ENCODE measurements around the gene CAMK2N1.

- TF ChIP-seq MAF1 (CRISPR knock-in tag; IDR thresholded peaks at IDR 0.05; ENCODE audit: borderline replicate concordance) (no peak), ZFP36 (IDR thresholded peaks at IDR 0.05; ENCODE audit: borderline replicate concordance, low read depth, low read length, partially characterized antibody) (no peak), RAD21 (CRISPR knock-in tag; IDR thresholded peaks at IDR 0.05) (no peak), CHD4 (IDR thresholded peaks at IDR 0.05; ENCODE audit: borderline replicate concordance, low read length) (no peak), ZNF782 (CRISPR knock-in tag; IDR thresholded peaks at IDR 0.05; ENCODE audit: borderline replicate concordance) (no peak), KDM1A (CRISPR knock-in tag; IDR thresholded peaks at IDR 0.05) (no peak), REST (IDR thresholded peaks at IDR 0.05; ENCODE audit: borderline replicate concordance in 1 of 2, low read depth in 1 of 2, low read length in 2 of 2) (no peak), DZIP1 (CRISPR knock-in tag; IDR thresholded peaks at IDR 0.05) (no peak), KLF16 (CRISPR knock-in tag; IDR thresholded peaks at IDR 0.05) (no peak), HMG20A (CRISPR knock-in tag; IDR thresholded peaks at IDR 0.05; ENCODE audit: borderline replicate concordance) (no peak), ZNF577 (CRISPR knock-in tag; IDR thresholded peaks at IDR 0.05; ENCODE audit: borderline replicate concordance, low read depth) (no peak), MXI1 (IDR thresholded peaks at IDR 0.05; ENCODE audit: borderline replicate concordance, low read depth, low read length) (no peak; the same call in 2 of the 3 replicates), ZBTB26 (CRISPR knock-in tag; IDR thresholded peaks at IDR 0.05; ENCODE audit: borderline replicate concordance) (no peak), KAT7 (CRISPR knock-in tag; IDR thresholded peaks at IDR 0.05; ENCODE audit: borderline replicate concordance) (no peak)
These were observed 4.9 kb downstream of the CAMK2N1 start for GRCh38 chr1:20480951-20481617.
